Neuronal stem cell (in vitro differentiated cells): ENCODE data around the gene GSX2.

Experiments
- DNase-seq: peaks from one replicate; pipeline ENCODE4 v3.0.0-alpha.2; 2013; ENCODE audit warnings: low spot score
- H2AFZ ChIP-seq: one replicate; pipeline ENCODE4 v1.6.1; 2013; ENCODE audit warnings: mild to moderate bottlenecking, low read length, inconsistent platforms
- H2AK5ac ChIP-seq: 2 replicates; pipeline ENCODE4 v1.6.1; 2013; ENCODE audit warnings: low read depth, mild to moderate bottlenecking, inconsistent platforms, low read length, moderate library complexity, mixed read lengths
- H2BK120ac ChIP-seq: 2 replicates; pipeline ENCODE4 v1.6.1; 2013; ENCODE audit warnings: low read depth, mild to moderate bottlenecking, inconsistent platforms, low read length, moderate library complexity, mixed read lengths
- H2BK12ac ChIP-seq: one replicate; pipeline ENCODE4 v1.6.1; 2013; ENCODE audit warnings: low read length, inconsistent platforms
- H2BK15ac ChIP-seq: 2 replicates; pipeline ENCODE4 v1.6.1; 2013; ENCODE audit warnings: mild to moderate bottlenecking, low read length, inconsistent platforms, mixed read lengths
- H2BK5ac ChIP-seq: one replicate; pipeline ENCODE4 v1.6.1; 2013; ENCODE audit warnings: inconsistent platforms, mild to moderate bottlenecking, low read length, moderate library complexity
- H3K14ac ChIP-seq: one replicate; pipeline ENCODE4 v1.6.1; 2013; ENCODE audit warnings: low read length, inconsistent platforms
- H3K18ac ChIP-seq: 2 replicates; pipeline ENCODE4 v1.6.1; 2013; ENCODE audit warnings: low read length, inconsistent platforms
- H3K23ac ChIP-seq: 2 replicates; pipeline ENCODE4 v1.6.1; 2013; ENCODE audit warnings: low read depth, mild to moderate bottlenecking, mixed read lengths, low read length, inconsistent platforms; ENCODE audit not compliant: poor library complexity
- H3K27ac ChIP-seq: replicated peaks from 3 replicates; pipeline ENCODE4 v1.5.1; 2013; ENCODE audit warnings: low read length, inconsistent platforms
- H3K27me3 ChIP-seq, 3 experiments: 2 replicates each; pipeline ENCODE4 v1.6.1; 2013; ENCODE audit warnings: low read length in 3 of 3, mild to moderate bottlenecking in 2 of 3, inconsistent platforms in 1 of 3, low read depth in 1 of 3, mixed read lengths in 1 of 3, moderate library complexity in 1 of 3; ENCODE audit not compliant: control insufficient read depth in 3 of 3, insufficient read depth in 3 of 3
- H3K36me3 ChIP-seq, 2 donors: replicated peaks in 1 of 2; 2 replicates each; pipeline ENCODE4 v1.6.1; 2013; ENCODE audit warnings: low read length in 2 of 2; ENCODE audit not compliant: control insufficient read depth in 2 of 2, insufficient read depth in 2 of 2
- H3K4ac ChIP-seq: 2 replicates; pipeline ENCODE4 v1.6.1; 2013; ENCODE audit warnings: inconsistent platforms, mild to moderate bottlenecking, low read length, moderate library complexity
- H3K4me1 ChIP-seq, 2 donors: 1 replicate in 1 of 2; 2 replicates in 1 of 2; pipeline ENCODE4 v1.6.1; 2013; ENCODE audit warnings: low read length in 2 of 2, low read depth in 1 of 2; ENCODE audit not compliant: control insufficient read depth in 2 of 2, insufficient read depth in 1 of 2
- H3K4me2 ChIP-seq: one replicate; pipeline ENCODE4 v1.6.1; 2013; ENCODE audit warnings: mild to moderate bottlenecking, low read length, inconsistent platforms; ENCODE audit not compliant: insufficient read depth, poor library complexity, severe bottlenecking
- H3K4me3 ChIP-seq, 2 donors: 2 replicates each; pipeline ENCODE4 v1.5.1; 2013; ENCODE audit warnings: low read length in 2 of 2, mild to moderate bottlenecking in 2 of 2, inconsistent platforms in 1 of 2, moderate library complexity in 1 of 2
- H3K79me1 ChIP-seq: one replicate; pipeline ENCODE4 v1.6.1; 2013; ENCODE audit warnings: low read depth, mild to moderate bottlenecking, inconsistent platforms, low read length, moderate library complexity
- H3K9ac ChIP-seq: one replicate; pipeline ENCODE4 v1.6.1; 2013; ENCODE audit warnings: mild to moderate bottlenecking, low read depth, low read length, inconsistent platforms; ENCODE audit not compliant: poor library complexity
- H3K9me3 ChIP-seq, 2 donors: replicated peaks in 1 of 2; 2 replicates each; pipeline versions ENCODE3 to v1.6.1; 2013; ENCODE audit warnings: low read length in 2 of 2, mild to moderate bottlenecking in 2 of 2, inconsistent platforms in 1 of 2, low read depth in 1 of 2, mixed read lengths in 1 of 2, moderate library complexity in 1 of 2; ENCODE audit not compliant: control insufficient read depth in 2 of 2, insufficient read depth in 1 of 2
- H4K8ac ChIP-seq: one replicate; pipeline ENCODE4 v1.6.1; 2013; ENCODE audit warnings: low read depth, mild to moderate bottlenecking, inconsistent platforms, low read length, moderate library complexity
- H4K91ac ChIP-seq: one replicate; pipeline ENCODE4 v1.6.1; 2013; ENCODE audit warnings: low read length, low read depth, mild to moderate bottlenecking, inconsistent platforms; ENCODE audit not compliant: poor library complexity
- WGBS, 2 donors: extraction: QIAGEN DNeasy Blood & Tissue Kit; methylation state at CpG; one replicate each; pipeline ENCODE4 v1.1.7; 2013; ENCODE audit warnings: missing lambda C conversion rate in 2 of 2, mixed read lengths in 1 of 2; ENCODE audit not compliant: insufficient read length in 2 of 2, insufficient replicate concordance in 1 of 2; ENCODE audit errors: extremely low coverage in 2 of 2; 5-methylcytosine and 5-hydroxymethylcytosine counted together

Gene GSX2

DNA sequence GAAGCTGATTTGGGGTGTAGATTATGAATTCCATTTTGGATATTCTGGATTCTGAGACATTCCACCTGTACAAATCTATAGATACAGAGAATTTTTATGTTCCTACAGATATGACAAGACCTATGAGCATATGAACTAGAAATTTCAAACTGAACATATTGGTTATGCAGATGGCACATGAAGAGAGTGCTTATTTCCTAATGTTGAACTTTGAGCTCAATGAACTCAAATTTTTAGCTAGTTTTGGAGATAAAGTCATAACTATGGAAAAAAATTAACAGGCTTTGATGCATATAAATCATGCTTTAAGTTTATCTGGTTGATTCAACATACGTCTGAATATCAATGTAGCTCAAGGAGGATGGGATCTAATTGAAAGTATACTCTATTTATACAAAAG is 44.5 kb upstream of the GSX2 start:
- Histone ChIP-seq H2AFZ (no peak overlapping the region), H3K4ac (no peak overlapping the region), H3K36me3 (no peaks in the 10 kb centered on the region), H3K23ac (no peak overlapping the region), H2AK5ac (no peak overlapping the region), H2BK12ac (no peak overlapping the region), H3K14ac (no peak overlapping the region), H3K4me1 (no peaks in the 10 kb centered on the region), H3K79me1 (no peaks in the 10 kb centered on the region), H2BK15ac (no peak overlapping the region), H3K27ac (no peak overlapping the region), H3K9ac (no peak overlapping the region), H2BK120ac (no peak overlapping the region), H4K91ac (no peak overlapping the region), H3K18ac (no peak overlapping the region), H3K4me2 (no peak overlapping the region), H2BK5ac (no peak overlapping the region), H4K8ac (no peak overlapping the region), H3K9me3 (no peaks in the 10 kb centered on the region), H3K4me3 (no peak overlapping the region), H3K27me3 (no peaks in the 10 kb centered on the region)
- DNase-seq = no peak
- WGBS, 2 donors = no CpG with 5 or more reads among the region's 1 CpG

- no peak for DNase-seq
- H2AFZ ChIP-seq = no peak overlapping the region
- H3K4me1 ChIP-seq = no peaks in the 10 kb centered on the region
- no peak overlapping the region for H3K23ac ChIP-seq
- H3K9ac ChIP-seq = no peak overlapping the region
- no peak overlapping the region for H2BK12ac ChIP-seq
- no peak overlapping the region for H4K8ac ChIP-seq
- H3K18ac ChIP-seq = no peak overlapping the region
- H2BK120ac ChIP-seq = no peak overlapping the region
- no peak overlapping the region for H3K4me3 ChIP-seq
- H2BK15ac ChIP-seq = no peak overlapping the region
- no peaks in the 10 kb centered on the region for H3K79me1 ChIP-seq
- H2AK5ac ChIP-seq = no peak overlapping the region
- H3K4ac ChIP-seq = no peak overlapping the region
- no peaks in the 10 kb centered on the region for H3K36me3 ChIP-seq
- H2BK5ac ChIP-seq = no peak overlapping the region
- H3K9me3 ChIP-seq = no peaks in the 10 kb centered on the region
- H3K27me3 ChIP-seq = no peaks in the 10 kb centered on the region
- no peak overlapping the region for H3K4me2 ChIP-seq
- no peak overlapping the region for H4K91ac ChIP-seq
- no peak overlapping the region for H3K14ac ChIP-seq
- H3K27ac ChIP-seq = no peak overlapping the region
These were observed 43.6 kb upstream of the GSX2 start for GRCh38 chr4:54056360-54056759.

DNA sequence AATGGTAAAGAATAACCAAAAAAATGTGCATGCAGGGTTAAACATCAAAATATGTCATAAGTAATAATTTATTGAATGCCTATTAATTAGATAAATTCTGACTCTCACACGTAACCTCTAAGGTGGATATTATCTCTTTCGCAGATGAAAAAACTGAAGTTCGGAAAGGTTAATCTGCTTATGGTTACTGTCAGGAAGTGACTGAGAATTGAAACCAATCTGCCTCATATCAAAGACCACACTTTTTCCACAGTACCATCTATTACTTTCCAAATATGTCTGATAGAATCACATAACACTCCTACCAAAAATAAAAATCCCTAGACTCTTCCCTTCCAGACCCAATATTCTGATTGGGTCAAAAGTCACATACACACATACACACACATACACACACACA is 41.8 kb upstream of the GSX2 start:
- Histone ChIP-seq H3K79me1 (no peaks in the 10 kb centered on the region), H3K4ac (no peak overlapping the region), H3K27me3 (no peaks in the 10 kb centered on the region), H3K27ac (no peak overlapping the region), H3K18ac (no peak overlapping the region), H4K91ac (no peak overlapping the region), H3K14ac (no peak overlapping the region), H2BK5ac (no peak overlapping the region), H2AFZ (no peak overlapping the region), H3K9ac (no peak overlapping the region), H2AK5ac (no peak overlapping the region), H3K4me2 (no peak overlapping the region), H3K4me3 (no peak overlapping the region), H3K23ac (no peak overlapping the region), H2BK120ac (no peak overlapping the region), H3K9me3 (no peaks in the 10 kb centered on the region), H4K8ac (no peak overlapping the region), H2BK15ac (no peak overlapping the region), H3K4me1 (no peaks in the 10 kb centered on the region), H2BK12ac (no peak overlapping the region), H3K36me3 (no peaks in the 10 kb centered on the region)
- DNase-seq = no peak
- no CpG with 5 or more reads among the region's 3 CpGs for WGBS, 2 donors

DNA sequence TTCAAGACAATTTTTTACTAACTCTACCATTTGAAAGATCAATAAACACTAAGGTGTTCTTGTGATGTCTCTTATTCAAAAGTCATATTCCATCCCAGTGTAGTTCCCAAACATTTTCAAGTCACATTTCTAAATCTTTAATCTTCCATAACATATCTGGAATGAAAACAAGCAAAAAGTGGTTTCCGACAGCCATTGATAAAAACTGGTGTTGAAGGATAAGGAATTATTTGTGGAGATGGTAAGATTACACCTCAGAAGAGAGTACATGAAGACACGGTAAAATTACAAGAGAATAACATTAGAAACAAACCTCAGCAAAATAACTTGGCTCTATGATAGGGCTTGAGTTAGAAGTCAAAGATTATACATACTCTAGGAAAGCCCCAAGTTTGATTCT is 39.8 kb upstream of the GSX2 start:
- Histone ChIP-seq H2BK5ac (no peak overlapping the region), H2AFZ (no peak overlapping the region), H4K91ac (no peak overlapping the region), H3K4ac (no peak overlapping the region), H3K36me3 (no peaks in the 10 kb centered on the region), H4K8ac (no peak overlapping the region), H2AK5ac (no peak overlapping the region), H3K23ac (no peak overlapping the region), H3K9me3 (no peaks in the 10 kb centered on the region), H3K4me1 (no peaks in the 10 kb centered on the region), H3K14ac (no peak overlapping the region), H3K27me3 (no peaks in the 10 kb centered on the region), H3K27ac (no peak overlapping the region), H3K4me2 (no peak overlapping the region), H2BK12ac (no peak overlapping the region), H2BK120ac (no peak overlapping the region), H3K4me3 (no peak overlapping the region), H3K18ac (no peak overlapping the region), H3K9ac (no peak overlapping the region), H2BK15ac (no peak overlapping the region), H3K79me1 (peaks cover 3% of the 10 kb centered on the region)
- no CpG with 5 or more reads among the region's 2 CpGs for WGBS, 2 donors
- no peak for DNase-seq
